Activated CD4-positive, alpha-beta T cell treated with anti-CD3 and anti-CD28 coated beads, Interleukin-10, Interleukin-2, amounts not matched to agents 100 ng/mL and 50 ng/mL, durations not matched to agents 16 hours and 8 hours (primary cell): ENCODE data around the gene BATF.
A peak's percentile ranks its signal among the peaks of the same experiment; 100 is the strongest.

Source experiments
- DNase-seq: peaks from one replicate; pipeline ENCODE4 v3.0.0-alpha.2; 2020

BATF gene

GRCh38 chr14:75501080-75501479, 21.2 kb upstream of the BATF start:
- no peak for DNase-seq

- DNase-seq: no peak
Measured at GRCh38 chr14:75504411-75504810, 17.9 kb upstream of the BATF start.

DNA sequence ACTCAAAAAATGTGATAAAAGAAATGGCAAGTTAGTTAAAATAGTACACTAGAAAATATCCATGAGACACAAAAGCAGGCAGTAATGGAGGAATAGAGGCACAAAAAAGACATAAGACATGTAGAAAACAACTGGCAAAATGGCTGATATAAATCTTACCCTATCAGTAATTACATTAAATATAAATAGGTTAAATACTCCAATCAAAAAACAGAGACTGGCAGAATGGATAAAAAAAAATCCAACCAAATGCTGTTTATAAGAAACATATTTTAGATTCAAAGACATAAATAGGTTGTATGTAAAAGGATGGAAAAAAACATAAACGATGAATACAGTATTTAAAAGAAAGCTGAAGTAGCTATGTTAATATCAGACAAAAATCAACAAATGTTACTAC, 15.3 kb upstream of the BATF start:
- no peak for DNase-seq

GRCh38 chr14:75510547-75510946, 11.7 kb upstream of the BATF start:
- no peak for DNase-seq

DNA sequence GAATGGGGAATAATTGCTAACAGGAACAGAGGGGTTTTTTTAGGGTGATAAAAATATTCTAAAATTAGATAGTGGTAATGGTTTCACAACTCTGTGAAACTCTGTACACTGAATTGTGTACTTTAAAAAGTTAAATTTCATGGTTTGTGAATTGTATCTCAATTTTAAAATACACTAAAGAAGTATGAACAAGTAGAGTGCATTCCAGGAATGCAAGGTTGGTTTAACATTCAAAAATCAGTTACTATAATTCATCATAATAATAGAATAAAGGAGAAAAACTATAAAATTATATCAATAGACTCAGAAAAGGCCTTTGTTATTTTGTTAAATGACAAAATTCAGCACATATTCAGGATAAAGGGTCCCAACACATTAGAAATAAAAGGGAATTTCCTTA, 11.1 kb upstream of the BATF start:
- DNase-seq: no peak

DNA sequence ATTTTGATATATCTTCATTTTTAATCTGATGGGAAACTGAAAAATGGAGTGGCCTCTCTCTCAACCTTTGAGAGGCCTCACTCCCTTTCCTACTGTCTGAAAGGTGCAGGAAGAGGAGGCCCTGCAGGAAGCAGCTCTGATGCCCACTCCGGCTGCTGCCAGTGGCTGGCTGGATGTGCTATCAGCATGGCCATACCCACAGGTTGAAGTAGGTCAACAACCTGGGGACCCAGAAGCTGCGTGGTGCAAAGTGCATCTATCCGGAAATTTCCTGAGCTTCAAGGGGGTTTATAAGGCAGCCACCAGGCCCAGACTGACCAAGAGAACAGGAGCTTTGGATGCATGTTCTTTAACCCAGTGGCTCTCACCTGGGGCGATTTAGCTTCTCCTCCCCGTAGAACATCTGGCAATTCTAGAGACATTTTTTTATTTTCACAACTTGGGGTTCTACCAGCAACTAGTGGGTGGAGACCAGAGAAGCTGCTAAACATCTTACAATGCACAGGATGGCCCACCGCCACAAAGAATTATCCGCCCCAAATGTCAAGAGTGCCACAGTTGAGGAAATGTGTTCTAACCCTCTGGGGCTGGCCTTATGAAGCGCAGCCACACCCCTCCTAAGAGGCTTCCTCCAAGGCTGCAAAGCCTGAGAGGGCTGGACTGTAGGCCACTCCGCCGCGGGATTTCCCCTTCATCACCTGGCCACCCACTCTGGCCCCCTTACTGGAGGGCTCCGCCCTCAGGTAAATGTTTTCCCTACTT, 8.2 kb upstream of the BATF start:
- no peak for DNase-seq

DNA sequence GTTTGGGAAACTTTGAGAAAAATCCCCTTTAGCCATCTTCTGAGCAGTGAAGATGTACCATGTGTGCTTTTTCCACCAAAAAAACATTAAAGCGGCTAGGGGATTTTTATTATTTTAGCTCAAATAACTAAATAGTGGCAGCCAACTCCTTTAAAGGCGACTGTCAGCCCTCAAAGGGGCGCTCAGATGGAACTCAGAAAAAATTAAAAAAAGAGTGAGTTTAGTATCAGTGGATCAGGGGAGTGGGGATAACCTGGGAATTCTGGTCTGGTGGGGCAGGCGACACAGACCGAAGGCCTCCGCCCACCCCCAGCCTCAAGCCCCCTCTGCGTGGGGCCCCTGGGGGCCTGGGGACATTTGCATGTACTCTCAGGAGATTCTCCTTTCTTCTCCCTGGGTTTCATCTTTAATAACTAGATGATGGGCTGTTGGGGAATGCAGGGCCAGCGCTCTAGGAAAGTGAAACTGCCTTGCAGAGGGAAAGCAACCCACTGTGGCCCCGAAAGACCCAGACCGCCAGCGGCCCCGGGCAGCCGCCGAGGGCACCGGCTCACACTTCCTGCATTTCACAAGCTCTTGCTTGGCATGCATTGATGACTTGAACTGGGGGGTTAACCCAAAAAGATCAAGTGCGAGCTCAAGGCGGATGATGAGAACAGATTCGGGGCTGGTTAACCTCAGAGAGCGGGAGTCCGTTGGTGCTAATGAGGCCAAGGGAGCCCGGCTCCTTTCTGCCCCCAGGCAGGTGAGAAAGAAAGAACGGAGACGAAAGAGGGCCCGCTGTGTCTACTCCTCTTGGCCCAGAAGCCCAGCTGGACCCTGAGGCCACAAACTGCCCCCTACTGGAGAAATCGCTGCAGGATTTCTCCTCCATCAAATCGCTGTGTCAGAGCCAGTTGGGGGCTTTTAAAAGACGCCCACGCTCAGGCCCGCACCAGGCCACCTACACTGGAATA, 7.3 kb upstream of the BATF start:
- DNase-seq: peak; percentile 81

GRCh38 chr14:75515629-75515996, 6.7 kb upstream of the BATF start:
- DNase-seq: no peak

DNA sequence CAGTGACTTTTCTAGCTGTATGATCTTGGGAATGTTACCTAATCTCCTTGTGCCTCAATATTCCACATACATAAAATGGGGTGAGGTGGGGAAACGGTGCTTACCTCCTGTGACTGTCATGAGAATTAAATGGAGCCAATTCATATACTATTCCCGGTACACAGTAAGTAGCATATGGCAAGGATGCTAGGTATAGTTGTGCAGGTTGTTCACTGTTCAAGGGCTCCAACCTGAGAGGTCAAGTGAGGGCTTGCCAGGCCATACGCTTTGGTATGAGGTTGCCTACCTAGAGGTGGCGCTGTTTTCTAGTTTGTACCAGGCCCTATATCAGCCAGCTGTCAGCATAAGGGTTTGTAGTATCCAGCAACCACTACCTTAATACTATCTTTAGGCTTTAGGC, 3.6 kb upstream of the BATF start:
- peak; percentile 76 for DNase-seq

GRCh38 chr14:75519394-75519793, 2.9 kb upstream of the BATF start:
- DNase-seq: no peak

DNA sequence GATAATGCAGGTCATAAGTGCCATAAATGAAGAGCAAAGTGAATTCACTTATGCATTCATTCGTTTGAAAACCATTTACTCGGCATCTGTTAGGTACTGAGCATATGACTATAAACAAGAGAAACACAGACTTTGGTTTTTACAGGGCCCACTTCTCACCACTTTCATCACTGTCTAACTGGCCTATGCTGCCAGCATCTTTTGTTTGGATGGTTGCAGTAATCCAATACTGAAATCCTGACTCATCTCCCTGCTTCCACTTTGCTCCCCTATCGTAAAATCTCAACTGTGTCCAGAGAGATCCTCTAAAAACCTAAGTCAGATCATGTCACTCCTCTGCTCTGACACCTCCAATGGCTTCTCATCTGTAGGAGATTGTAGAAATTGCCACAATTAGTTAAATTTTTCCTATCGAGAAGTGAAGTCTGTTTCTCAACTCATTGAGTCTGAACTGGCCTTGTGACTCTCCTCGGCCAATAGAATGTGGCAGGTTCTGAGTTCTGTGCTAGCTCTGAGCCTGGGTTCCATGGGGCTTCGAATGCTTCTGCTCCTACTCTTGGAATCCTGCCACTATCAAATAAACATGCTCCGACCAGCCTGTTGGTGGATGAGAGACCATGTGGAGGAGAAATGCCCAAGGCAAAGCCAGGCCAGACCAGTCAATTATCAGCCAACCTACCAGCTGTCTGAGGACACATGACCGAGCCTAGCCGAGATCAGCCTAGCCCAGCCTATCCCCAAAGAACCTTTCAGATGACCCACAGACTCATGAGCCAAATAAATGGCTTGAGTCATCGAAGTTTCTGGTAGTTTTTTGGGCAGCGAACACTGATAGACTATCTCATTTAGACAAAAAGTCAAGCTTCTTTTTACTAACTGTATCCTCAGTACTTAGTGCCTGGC, 2.2 kb upstream of the BATF start:
- peak; percentile 74 for DNase-seq

DNA sequence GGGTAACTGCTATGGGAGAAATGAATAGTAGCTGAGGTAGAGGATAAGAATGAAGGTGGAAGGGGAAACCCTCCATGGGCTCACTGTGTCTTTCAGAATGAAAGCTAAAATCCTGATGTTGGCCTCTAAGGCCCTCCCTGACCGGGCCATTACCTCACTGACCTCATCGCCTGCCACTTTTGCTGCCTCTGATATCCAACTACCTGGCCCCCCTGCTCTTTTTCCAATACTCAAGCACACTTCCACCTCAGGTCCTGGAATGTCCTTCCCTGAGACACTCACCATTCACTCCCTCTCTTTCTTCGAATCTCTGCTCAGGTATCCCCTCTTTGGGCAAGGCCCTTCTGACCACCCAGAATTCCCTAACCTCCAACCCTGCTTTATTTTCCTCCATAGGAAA, 1.4 kb upstream of the BATF start:
- no peak for DNase-seq

DNA sequence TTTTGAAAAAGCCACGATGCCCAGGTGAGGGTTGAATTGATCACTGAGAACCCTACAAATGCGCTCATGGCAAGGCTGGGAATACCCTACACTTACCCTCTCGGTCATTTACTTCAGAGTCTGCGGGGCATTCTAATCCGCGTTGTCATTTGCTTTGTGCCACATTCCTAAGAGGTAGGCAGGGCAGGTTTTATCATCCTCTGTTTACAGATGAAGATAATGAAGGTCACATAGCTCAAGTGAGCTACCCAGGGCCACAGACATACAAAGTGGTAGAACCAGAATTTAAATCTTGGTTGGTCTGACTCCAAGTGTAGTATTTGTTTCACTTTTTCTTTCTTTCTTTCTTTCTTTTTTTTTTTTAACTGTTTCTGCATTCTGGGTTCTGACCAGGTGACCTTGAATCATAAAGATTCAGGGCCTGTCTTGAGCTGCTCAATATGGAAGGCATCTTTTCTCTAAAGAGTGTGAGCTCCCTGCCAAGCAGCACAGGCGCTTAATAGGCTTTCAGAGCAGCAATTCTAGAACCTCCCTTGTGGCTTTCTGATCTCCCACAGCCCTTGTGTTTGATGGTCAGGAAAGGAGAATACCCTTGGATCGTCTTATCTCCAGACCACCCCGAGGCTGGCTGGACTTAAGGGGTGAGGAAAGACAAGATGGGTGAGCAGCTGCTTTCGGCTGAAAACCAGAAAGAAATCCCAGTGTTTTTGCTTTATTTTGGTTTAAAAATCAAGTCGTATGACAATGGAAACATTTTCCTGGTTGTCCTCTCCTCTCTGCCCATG, 662 bp upstream of the BATF start:
- DNase-seq: no peak

GRCh38 chr14:75522983-75523318, 682 bp downstream of the BATF start:
- DNase-seq: no peak

GRCh38 chr14:75523771-75524171, 1.5 kb downstream of the BATF start:
- DNase-seq: peak; percentile 78

DNA sequence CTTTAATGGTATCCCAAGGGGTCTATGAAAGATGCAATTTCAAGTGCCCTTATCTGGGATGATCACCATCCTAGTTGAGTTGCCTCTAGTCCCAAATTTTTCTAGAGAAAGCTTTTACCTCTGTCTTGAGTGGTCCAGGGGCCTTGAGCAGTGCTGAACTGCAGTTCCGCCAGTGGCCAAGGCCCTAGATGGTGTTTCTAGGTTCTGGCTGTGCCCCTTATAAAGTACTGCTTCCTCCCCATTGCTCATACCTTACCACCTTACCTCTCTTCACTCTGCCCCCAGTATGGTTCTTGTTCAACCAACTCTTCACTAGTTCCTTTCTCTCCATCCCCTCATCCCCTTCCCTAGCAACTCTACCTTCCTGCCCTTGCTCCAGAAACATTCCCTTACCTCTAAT, 3.7 kb downstream of the BATF start:
- no peak for DNase-seq

GRCh38 chr14:75527449-75528163, 5.3 kb downstream of the BATF start:
- no peak for DNase-seq

- DNase-seq: no peak
Measured at GRCh38 chr14:75531256-75531655, 9.0 kb downstream of the BATF start.

DNA sequence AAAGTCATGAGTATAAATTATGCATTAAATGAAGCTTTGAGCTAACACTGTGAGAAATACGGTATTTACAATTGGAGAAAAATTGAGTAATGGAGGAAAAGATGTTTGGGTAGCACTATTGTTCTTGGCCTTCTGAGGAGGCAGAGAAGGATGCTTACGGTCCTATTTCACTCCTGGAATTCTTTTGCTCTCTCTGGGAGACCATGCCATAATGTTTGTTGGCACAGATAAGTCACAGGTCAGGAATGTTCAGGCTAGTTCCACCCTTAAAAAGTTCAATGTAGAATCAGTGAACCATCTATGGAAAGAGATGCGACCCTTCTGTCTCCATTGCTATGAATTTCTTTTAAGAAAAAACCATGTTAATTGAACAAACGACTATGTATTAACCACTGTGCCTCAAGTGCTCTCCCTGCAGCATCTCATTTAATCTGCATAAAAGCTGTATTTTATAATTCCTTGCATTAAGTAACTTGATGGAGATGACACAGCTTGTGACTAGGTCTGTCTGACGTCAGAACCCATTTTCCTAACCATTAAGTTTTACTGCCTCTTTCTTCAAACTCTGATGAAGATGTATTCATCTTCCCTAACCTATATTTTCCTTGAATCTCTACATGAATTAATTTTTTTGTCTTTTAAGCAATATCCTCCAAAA, 9.5 kb downstream of the BATF start:
- no peak for DNase-seq

- DNase-seq: no peak
Measured at GRCh38 chr14:75533791-75534555, 11.7 kb downstream of the BATF start.
